ENCODE results near the gene UFSP2. TPM values are rescaled to one million over a fixed set of nuclear protein-coding genes. Genes with fewer than 3 reads are reported as not detected.

The UFSP2 gene
- total and polyA plus RNA-seq, 2 donors from 2014 or later, result 47.1 to 47.3 TPM

DNA sequence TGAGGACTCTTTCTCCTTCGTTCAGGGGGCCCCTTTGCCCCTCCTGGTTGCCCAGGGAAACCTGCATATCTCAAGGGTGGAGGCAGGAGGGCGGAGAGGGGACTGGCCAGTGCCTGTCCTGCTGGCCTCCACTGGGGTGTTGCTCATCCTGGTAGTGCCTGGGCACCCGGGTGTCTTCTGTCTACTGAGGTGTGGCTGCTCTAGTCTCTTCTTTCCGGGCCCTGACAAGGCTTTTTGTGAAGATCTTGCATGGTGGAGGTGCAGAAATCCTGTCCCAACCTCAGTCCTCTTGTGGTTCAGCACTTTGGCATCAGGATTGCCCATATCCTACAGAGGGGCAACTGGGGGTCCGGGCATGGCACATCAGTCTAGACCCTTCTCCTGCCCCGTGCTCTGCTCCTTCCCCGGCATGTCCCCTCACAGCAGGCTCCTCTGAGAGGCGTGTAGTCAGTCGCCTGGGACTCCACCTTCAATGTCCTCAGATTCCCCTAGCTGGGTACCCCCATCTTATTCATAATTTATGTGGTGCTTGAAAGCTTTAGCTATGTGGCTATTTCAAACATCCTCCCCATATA, 43.9 kb upstream of the UFSP2 start:
- Histone ChIP-seq H3K9me3 (ENCODE audit: control insufficient read depth in 2 of 3, insufficient read depth in 1 of 3, low read length in 3 of 3) (no peaks in the 10 kb centered on the region), H3K27ac (ENCODE audit: low read depth in 2 of 2, low read length in 2 of 2) (no peak overlapping the region), H3K36me3 (ENCODE audit: control insufficient read depth in 2 of 3, insufficient read depth in 3 of 3, low read length in 3 of 3) (no peaks in the 10 kb centered on the region), H3K9ac (ENCODE audit: low read length in 3 of 3) (no peak overlapping the region), H3K4me3 (ENCODE audit: low read length in 3 of 3) (no peak overlapping the region), H3K27me3 (ENCODE audit: control insufficient read depth, insufficient read depth, low read length) (no peaks in the 10 kb centered on the region), H3K4me1 (ENCODE audit: control insufficient read depth in 2 of 3, insufficient read depth in 2 of 3, low read depth in 1 of 3, low read length in 3 of 3) (peaks cover 0 to 2% (median 0%) of the 10 kb centered on the region in 3 donors)
- FAIRE-seq (no peak), DNase-seq (peak in 2 of 5 donors; percentile 14 to 59)
- intact Hi-C loops (cut with DNase I), result loop anchor here (10.0 kb wide), 1 partner anchor 125 kb away; no protein-coding TSS in a partner anchor
- TF ChIP-seq, protein P1, sequence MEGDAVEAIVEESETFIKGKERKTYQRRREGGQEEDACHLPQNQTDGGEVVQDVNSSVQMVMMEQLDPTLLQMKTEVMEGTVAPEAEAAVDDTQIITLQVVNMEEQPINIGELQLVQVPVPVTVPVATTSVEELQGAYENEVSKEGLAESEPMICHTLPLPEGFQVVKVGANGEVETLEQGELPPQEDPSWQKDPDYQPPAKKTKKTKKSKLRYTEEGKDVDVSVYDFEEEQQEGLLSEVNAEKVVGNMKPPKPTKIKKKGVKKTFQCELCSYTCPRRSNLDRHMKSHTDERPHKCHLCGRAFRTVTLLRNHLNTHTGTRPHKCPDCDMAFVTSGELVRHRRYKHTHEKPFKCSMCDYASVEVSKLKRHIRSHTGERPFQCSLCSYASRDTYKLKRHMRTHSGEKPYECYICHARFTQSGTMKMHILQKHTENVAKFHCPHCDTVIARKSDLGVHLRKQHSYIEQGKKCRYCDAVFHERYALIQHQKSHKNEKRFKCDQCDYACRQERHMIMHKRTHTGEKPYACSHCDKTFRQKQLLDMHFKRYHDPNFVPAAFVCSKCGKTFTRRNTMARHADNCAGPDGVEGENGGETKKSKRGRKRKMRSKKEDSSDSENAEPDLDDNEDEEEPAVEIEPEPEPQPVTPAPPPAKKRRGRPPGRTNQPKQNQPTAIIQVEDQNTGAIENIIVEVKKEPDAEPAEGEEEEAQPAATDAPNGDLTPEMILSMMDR (IDR thresholded peaks at IDR 0.05; ENCODE audit: borderline replicate concordance, extremely low read depth, insufficient read depth), result no peak

DNA sequence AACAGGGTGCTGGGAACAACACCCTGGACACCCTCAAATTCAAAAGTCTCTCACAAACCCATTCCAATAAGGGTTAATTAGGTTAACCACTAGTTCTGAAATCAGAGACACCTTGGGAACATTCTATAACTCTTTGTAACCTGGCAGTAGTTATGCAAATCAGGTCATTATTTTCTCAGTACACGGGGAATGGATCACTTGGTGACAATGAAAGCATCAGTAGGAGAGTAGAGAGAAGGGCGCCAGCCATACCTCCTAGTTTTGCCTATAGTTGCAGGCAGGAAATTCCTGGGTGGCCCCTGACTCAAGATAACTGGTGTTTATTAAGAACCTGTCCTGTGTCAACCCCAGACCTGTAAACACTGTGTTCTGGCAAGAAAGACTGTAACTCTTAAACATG, 43.2 kb upstream of the UFSP2 start:
- no peak for DNase-seq
- Histone ChIP-seq H3K36me3 (ENCODE audit: control insufficient read depth in 2 of 3, insufficient read depth in 3 of 3, low read length in 3 of 3) (no peaks in the 10 kb centered on the region), H3K4me3 (ENCODE audit: low read length in 3 of 3) (no peak overlapping the region), H3K9ac (ENCODE audit: low read length in 3 of 3) (no peak overlapping the region), H3K9me3 (ENCODE audit: control insufficient read depth in 2 of 3, insufficient read depth in 1 of 3, low read length in 3 of 3) (no peaks in the 10 kb centered on the region), H3K27me3 (ENCODE audit: control insufficient read depth, insufficient read depth, low read length) (no peaks in the 10 kb centered on the region), H3K4me1 (ENCODE audit: control insufficient read depth in 2 of 3, insufficient read depth in 2 of 3, low read depth in 1 of 3, low read length in 3 of 3) (peaks cover 0 to 2% (median 0%) of the 10 kb centered on the region in 3 donors), H3K27ac (ENCODE audit: low read depth in 2 of 2, low read length in 2 of 2) (no peak overlapping the region)
- intact Hi-C loops (cut with DNase I), result no loop called here
- FAIRE-seq, result no peak
- TF ChIP-seq, protein P1 (IDR thresholded peaks at IDR 0.05; ENCODE audit: borderline replicate concordance, extremely low read depth, insufficient read depth), result no peak

DNA sequence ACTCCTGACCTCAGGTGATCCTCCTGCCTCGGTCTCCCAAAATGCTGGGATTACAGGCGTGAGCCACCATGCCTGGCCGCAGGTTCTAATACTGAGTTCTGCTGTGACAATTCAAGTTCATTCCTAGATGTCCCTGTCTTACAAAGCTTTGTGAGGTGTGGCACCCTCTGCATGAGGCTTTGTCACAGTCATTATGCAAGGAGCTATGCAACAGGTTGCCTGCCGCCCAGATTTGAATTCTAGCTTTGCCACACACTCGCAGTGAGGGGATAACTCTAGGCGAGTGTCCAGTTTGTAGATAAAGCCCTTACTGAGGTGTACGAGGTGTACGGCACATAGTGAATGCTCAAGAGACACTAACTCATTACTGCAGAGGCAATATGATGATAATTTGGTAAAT, 42.2 kb upstream of the UFSP2 start:
- peaks cover 0 to 2% (median 0%) of the 10 kb centered on the region in 3 donors for H3K4me1 ChIP-seq (ENCODE audit: control insufficient read depth in 2 of 3, insufficient read depth in 2 of 3, low read depth in 1 of 3, low read length in 3 of 3)
- no peaks in the 10 kb centered on the region for H3K27me3 ChIP-seq (ENCODE audit: control insufficient read depth, insufficient read depth, low read length)
- DNase-seq (no peak), FAIRE-seq (no peak)
- TF ChIP-seq, protein P1 (IDR thresholded peaks at IDR 0.05; ENCODE audit: borderline replicate concordance, extremely low read depth, insufficient read depth), result no peak
- no peak overlapping the region for H3K4me3 ChIP-seq (ENCODE audit: low read length in 3 of 3)
- no peak overlapping the region for H3K9ac ChIP-seq (ENCODE audit: low read length in 3 of 3)
- intact Hi-C loops (cut with DNase I), result no loop called here
- no peaks in the 10 kb centered on the region for H3K36me3 ChIP-seq (ENCODE audit: control insufficient read depth in 2 of 3, insufficient read depth in 3 of 3, low read length in 3 of 3)
- H3K27ac ChIP-seq (ENCODE audit: low read depth in 2 of 2, low read length in 2 of 2), result no peak overlapping the region
- H3K9me3 ChIP-seq (ENCODE audit: control insufficient read depth in 2 of 3, insufficient read depth in 1 of 3, low read length in 3 of 3), result no peaks in the 10 kb centered on the region

DNA sequence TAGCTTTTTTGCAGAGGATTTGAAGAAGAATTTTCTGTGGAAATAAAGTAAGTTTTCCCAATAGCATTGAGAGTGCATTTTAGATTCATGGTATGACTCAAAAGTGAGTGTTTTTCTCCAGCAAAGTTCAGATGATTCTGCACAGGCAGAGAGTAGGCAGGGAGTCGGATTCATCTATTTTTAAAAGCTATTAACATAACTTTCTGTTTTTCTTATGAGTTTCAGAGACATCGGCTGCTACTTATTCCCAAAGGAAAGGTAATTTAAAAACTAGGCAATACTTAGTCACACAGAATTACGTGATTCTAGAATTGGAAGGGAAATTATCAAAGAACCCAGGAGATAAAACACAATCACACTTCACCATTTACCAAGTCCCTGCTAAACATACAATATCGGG, 41.3 kb upstream of the UFSP2 start:
- Histone ChIP-seq H3K27ac (ENCODE audit: low read depth in 2 of 2, low read length in 2 of 2) (no peak overlapping the region), H3K9ac (ENCODE audit: low read length in 3 of 3) (no peak overlapping the region), H3K36me3 (ENCODE audit: control insufficient read depth in 2 of 3, insufficient read depth in 3 of 3, low read length in 3 of 3) (no peaks in the 10 kb centered on the region), H3K9me3 (ENCODE audit: control insufficient read depth in 2 of 3, insufficient read depth in 1 of 3, low read length in 3 of 3) (no peaks in the 10 kb centered on the region), H3K27me3 (ENCODE audit: control insufficient read depth, insufficient read depth, low read length) (no peaks in the 10 kb centered on the region), H3K4me3 (ENCODE audit: low read length in 3 of 3) (no peak overlapping the region), H3K4me1 (ENCODE audit: control insufficient read depth in 2 of 3, insufficient read depth in 2 of 3, low read depth in 1 of 3, low read length in 3 of 3) (peaks cover 0 to 1% (median 0%) of the 10 kb centered on the region in 3 donors)
- no peak for FAIRE-seq
- intact Hi-C loops (cut with DNase I), result no loop called here
- TF ChIP-seq, protein P1 (IDR thresholded peaks at IDR 0.05; ENCODE audit: borderline replicate concordance, extremely low read depth, insufficient read depth), result no peak
- no peak for DNase-seq
